NB4 (cell line): ENCODE measurements around the gene DSC2.

Experiments used
- DNase-seq: peaks from one replicate; pipeline ENCODE4 v3.0.0; 2010; ENCODE audit warnings: low read depth
- H3K4me3 ChIP-seq: one replicate; pipeline ENCODE4 v1.5.1; 2011; ENCODE audit warnings: mild to moderate bottlenecking, low read depth, low read length, moderate library complexity
- MYC ChIP-seq: IDR thresholded peaks from 2 replicates; pipeline ENCODE4 v1.6.1; 2011; ENCODE audit warnings: low read depth, low read length
- POLR2A ChIP-seq: IDR thresholded peaks from 2 replicates; pipeline ENCODE4 v1.6.1; 2011; ENCODE audit warnings: mild to moderate bottlenecking; ENCODE audit not compliant: insufficient read length; ENCODE audit errors: extremely low read depth
- TF ChIP-seq, protein P1 (sequence below): IDR thresholded peaks from one replicate; pipeline ENCODE4 v1.5.1; 2012; ENCODE audit warnings: low read depth, low read length
- TF ChIP-seq, protein P2 (sequence below): IDR thresholded peaks from 2 replicates; pipeline ENCODE4 v1.6.1; 2011; ENCODE audit warnings: low read depth, low read length

DSC2 gene

DNA sequence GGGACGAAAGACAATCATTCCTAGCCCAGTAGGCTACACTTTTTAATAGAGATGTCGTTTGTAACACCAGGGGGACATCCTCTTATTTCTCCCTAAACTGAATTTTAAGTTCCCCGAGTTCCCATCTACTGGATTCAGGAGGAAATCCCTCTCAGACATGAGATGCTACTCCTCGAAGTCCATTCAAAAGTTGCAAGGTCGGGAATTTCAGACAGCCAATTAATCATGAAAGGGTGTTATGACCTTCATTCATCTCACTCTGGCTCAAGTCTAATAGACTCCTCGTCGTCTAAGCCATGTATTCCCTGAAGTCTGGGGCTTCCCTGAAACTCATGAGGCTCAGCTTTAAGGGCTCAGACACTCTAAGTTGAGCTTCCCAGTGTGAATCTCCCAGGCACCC is 58.5 kb downstream of the DSC2 start:
- DNase-seq: no peak
- H3K4me3 ChIP-seq: no peak overlapping the region
- TF ChIP-seq MYC (no peak), POLR2A (no peak)
- TF ChIP-seq, protein P1, sequence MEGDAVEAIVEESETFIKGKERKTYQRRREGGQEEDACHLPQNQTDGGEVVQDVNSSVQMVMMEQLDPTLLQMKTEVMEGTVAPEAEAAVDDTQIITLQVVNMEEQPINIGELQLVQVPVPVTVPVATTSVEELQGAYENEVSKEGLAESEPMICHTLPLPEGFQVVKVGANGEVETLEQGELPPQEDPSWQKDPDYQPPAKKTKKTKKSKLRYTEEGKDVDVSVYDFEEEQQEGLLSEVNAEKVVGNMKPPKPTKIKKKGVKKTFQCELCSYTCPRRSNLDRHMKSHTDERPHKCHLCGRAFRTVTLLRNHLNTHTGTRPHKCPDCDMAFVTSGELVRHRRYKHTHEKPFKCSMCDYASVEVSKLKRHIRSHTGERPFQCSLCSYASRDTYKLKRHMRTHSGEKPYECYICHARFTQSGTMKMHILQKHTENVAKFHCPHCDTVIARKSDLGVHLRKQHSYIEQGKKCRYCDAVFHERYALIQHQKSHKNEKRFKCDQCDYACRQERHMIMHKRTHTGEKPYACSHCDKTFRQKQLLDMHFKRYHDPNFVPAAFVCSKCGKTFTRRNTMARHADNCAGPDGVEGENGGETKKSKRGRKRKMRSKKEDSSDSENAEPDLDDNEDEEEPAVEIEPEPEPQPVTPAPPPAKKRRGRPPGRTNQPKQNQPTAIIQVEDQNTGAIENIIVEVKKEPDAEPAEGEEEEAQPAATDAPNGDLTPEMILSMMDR: no peak
- TF ChIP-seq, protein P2, sequence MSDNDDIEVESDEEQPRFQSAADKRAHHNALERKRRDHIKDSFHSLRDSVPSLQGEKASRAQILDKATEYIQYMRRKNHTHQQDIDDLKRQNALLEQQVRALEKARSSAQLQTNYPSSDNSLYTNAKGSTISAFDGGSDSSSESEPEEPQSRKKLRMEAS: no peak

DNA sequence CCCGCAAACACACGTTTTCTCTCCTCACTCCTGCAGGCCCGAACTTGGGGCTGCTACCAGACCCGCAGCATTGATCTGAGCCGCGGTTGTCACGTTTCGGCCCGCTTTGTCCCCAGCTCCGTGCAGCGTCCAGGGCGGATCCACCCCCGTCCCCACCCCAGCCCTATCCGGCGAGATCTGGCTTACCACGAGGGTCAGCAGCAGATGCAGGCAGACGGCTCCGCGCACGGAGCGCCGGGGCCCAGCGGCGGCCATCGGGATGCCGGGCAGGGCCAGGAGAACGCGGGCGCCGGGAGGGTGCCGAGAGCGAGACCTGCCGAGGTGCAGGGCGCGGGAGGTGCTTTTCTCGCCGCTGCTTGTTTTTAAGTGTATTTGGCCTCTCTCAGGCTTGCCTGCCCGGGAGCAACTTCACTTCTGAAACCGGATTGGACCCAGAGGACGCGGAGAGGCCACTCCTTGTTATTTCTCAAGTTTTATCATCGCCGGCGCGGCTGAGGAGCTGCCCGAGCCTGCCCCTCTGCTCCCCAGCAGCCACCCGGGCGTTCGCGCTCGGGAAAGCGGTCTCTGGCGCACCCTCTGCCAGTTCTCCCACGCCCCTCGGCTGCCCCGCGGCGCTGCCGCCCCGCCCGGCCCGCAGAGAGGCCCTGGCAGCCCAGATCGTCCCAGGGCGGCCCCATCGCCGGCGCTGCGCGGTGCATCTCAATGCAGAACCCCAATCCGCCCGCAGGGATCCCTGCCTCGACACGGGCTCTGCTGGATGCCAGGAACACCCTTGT is 59.6 kb downstream of the DSC2 start, which contains the start of gene DSC3:
TSS of gene DSC3 (minus strand) at position 337 of the 776 bp plus-strand sequence. CDS start at position 255, 82 bp downstream.
- TF ChIP-seq MYC (no peak), POLR2A (no peak)
- TF ChIP-seq, protein P2: no peak
- TF ChIP-seq, protein P1: no peak
- peak; percentile 49 for DNase-seq
- H3K4me3 ChIP-seq: peak within 1 kb of the TSS; percentile 34

- H3K4me3 ChIP-seq: no peak overlapping the region
- no peak for TF ChIP-seq POLR2A
- TF ChIP-seq MYC: no peak
- TF ChIP-seq, protein P1: no peak
- TF ChIP-seq, protein P2: no peak
- no peak for DNase-seq
Observed at GRCh38 chr18:31042084-31042405, 60.2 kb downstream of the DSC2 start.

DNA sequence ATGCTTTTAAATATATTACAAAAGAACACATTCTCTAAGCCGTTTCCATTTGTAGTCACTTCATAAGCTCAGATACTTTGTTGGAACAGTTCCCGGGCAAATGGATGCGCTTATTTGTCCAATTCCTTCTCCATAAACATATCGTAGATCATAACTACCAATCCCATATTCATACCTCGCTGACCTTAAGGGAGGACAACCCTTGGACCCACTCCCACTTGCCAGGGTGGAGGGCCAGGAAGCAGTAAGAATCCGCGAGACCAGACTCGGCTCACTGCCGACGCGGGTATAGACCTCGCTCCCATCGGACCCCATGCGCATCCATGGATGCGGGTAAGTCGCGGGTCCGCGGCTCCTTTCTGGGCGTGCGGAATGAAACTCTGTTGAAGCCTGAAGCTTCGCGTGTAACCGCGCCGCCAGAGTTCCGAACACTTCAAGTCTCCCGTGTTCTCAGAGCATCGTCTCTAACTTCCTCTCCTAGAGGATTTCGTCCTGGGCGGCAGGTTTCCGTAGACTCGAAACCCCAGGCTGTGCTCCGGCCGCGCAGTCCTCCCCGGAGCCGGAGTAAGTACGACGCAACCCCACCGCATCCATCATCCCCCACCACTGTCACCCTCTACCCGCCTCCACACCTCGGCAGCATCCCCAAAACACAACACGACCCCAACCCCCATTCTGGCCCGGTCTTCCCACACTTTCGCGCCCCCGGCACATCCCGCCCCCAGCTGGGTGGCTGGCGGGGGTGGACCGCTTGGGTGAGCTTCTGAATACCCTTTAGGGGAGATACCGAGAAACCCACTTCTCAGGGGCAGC is 60.7 kb downstream of the DSC2 start:
- no peak for DNase-seq
- no peak for TF ChIP-seq POLR2A
- TF ChIP-seq, protein P2: no peak
- TF ChIP-seq, protein P1: no peak
- no peak overlapping the region for H3K4me3 ChIP-seq

- TF ChIP-seq, protein P1: no peak
- TF ChIP-seq MYC (no peak), POLR2A (no peak)
- TF ChIP-seq, protein P2: no peak
- no peak for DNase-seq
- H3K4me3 ChIP-seq: no peak overlapping the region
Observed at GRCh38 chr18:31040686-31041270, 61.4 kb downstream of the DSC2 start.
